Activated T-helper 9 cell treated with anti-CD3 and anti-CD28 coated beads, Interleukin-2, amount 50 U/mL, for 16 hours (primary cell): ENCODE measurements around the gene TMEM61.

Source experiments
- DNase-seq: peaks from one replicate; pipeline ENCODE4 v3.0.0-alpha.2; 2020; ENCODE audit warnings: low read depth

TMEM61 gene

GRCh38 chr1:54986025-54986424 lies 5.6 kb downstream of the TMEM61 start:
- DNase-seq, result no peak

- no peak for DNase-seq
Measured at GRCh38 chr1:54986533-54986932, 6.1 kb downstream of the TMEM61 start.

- DNase-seq, result no peak
Measured at GRCh38 chr1:54987427-54987826, 7.0 kb downstream of the TMEM61 start.

- DNase-seq, result no peak
Measured at GRCh38 chr1:54987919-54988705, 7.7 kb downstream of the TMEM61 start.

GRCh38 chr1:54988975-54989374 lies 8.5 kb downstream of the TMEM61 start:
- DNase-seq, result no peak

- DNase-seq, result no peak
Measured at GRCh38 chr1:54989473-54989872, 9.0 kb downstream of the TMEM61 start.

GRCh38 chr1:54989968-54990810 lies 9.8 kb downstream of the TMEM61 start:
- DNase-seq, result no peak

GRCh38 chr1:54990916-54991315 lies 10.5 kb downstream of the TMEM61 start:
- no peak for DNase-seq

GRCh38 chr1:54991939-54992338 lies 11.5 kb downstream of the TMEM61 start:
- no peak for DNase-seq

- no peak for DNase-seq
Measured at GRCh38 chr1:54993140-54993539, 12.7 kb downstream of the TMEM61 start.

- no peak for DNase-seq
Measured at GRCh38 chr1:54994355-54994990, 14.0 kb downstream of the TMEM61 start.

- DNase-seq, result no peak
Measured at GRCh38 chr1:54995013-54995760, 14.8 kb downstream of the TMEM61 start.

- peak; percentile 15 for DNase-seq
Measured at GRCh38 chr1:54995835-54996234, 15.4 kb downstream of the TMEM61 start.

- peak; percentile 72 for DNase-seq
Measured at GRCh38 chr1:54996359-54996868, 16.0 kb downstream of the TMEM61 start.

GRCh38 chr1:54996869-54997710 lies 16.7 kb downstream of the TMEM61 start:
- no peak for DNase-seq

- no peak for DNase-seq
Measured at GRCh38 chr1:54997711-54997986, 17.2 kb downstream of the TMEM61 start.

- DNase-seq, result no peak
Measured at GRCh38 chr1:54998100-54998499, 17.7 kb downstream of the TMEM61 start.

- no peak for DNase-seq
Measured at GRCh38 chr1:54998677-54999076, 18.2 kb downstream of the TMEM61 start, which contains the start of gene BSND. Gene BSND (plus strand): TSS chr1:54998933. CDS start chr1:54999187, 254 bp downstream.

GRCh38 chr1:55000110-55001085 lies 20.0 kb downstream of the TMEM61 start:
- no peak for DNase-seq

- DNase-seq, result no peak
Measured at GRCh38 chr1:55001311-55001710, 20.9 kb downstream of the TMEM61 start.
